Hematopoietic multipotent progenitor cell (in vitro differentiated cells): ENCODE data around the gene MRPL37. TPM values are rescaled to one million over a fixed set of nuclear protein-coding genes. Genes with fewer than 3 reads are reported as not detected.
"Not testable (repeated sequence)": the region's sequence is repeated elsewhere in the genome, so short reads cannot be mapped to it uniquely, and the experiment has no call there.

Source experiments
- DNase-seq, 3 donors: peaks; one replicate each; pipeline ENCODE4 v3.0.0-alpha.2; 2011 to 2015; ENCODE audit warnings: low read depth in 2 of 3, low spot score in 2 of 3
- total RNA-seq: library from RNA; depleted of rRNA; stranded (reverse); fragments of >200 nt; gene quantifications from one replicate; pipeline ENCODE4 v1.2.3, GENCODE V29; 2012

MRPL37 gene
- total RNA-seq = 85.4 TPM

DNA sequence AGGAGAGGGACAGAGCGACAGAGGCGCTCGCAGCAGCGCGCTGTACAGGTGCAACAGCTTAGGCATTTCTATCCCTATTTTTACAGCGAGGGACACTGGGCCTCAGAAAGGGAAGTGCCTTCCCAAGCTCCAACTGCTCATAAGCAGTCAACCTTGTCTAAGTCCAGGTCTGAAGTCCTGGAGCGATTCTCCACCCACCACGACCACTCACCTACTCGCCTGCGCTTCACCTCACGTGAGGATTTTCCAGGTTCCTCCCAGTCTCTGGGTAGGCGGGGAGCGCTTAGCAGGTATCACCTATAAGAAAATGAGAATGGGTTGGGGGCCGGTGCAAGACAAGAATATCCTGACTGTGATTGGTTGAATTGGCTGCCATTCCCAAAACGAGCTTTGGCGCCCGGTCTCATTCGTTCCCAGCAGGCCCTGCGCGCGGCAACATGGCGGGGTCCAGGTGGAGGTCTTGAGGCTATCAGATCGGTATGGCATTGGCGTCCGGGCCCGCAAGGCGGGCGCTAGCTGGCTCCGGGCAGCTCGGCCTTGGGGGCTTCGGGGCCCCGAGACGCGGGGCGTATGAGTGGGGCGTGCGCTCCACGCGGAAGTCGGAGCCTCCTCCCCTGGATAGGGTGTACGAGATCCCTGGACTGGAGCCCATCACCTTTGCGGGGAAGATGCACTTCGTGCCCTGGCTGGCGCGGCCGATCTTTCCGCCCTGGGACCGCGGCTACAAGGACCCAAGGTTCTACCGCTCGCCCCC is at the start of gene MRPL37, which contains the start of gene CYB5RL:
TSS of gene MRPL37 (plus strand) at position 403 of the 754 bp plus-strand sequence. CDS start at position 480, 77 bp downstream.
TSS of gene CYB5RL (minus strand) at position 266 of the 754 bp plus-strand sequence. CDS start 4,414 bp downstream, outside the sequence.
- peak; percentile 73 to 97 (median 94) for DNase-seq

DNA sequence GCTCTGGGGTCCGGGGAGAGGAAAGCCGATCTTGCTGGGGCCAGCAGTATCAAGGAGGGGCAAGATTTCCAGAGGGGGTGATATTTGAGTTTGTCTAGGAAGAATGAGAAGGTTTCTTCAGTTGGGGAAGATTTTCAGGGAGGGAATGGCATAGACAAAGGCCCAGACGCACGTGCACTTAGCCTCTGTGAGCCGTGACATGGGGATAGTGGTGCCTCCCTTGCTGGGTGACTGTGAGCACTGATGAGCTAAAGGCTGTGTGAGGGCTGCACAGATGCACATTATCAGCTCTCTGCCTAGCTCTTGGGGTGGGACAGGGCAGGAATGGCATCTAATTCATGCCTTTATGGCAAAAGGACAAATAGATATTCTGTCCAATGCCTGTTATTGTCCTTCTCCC is 49.0 kb upstream of the MRPL37 start:
- no peak for DNase-seq

DNA sequence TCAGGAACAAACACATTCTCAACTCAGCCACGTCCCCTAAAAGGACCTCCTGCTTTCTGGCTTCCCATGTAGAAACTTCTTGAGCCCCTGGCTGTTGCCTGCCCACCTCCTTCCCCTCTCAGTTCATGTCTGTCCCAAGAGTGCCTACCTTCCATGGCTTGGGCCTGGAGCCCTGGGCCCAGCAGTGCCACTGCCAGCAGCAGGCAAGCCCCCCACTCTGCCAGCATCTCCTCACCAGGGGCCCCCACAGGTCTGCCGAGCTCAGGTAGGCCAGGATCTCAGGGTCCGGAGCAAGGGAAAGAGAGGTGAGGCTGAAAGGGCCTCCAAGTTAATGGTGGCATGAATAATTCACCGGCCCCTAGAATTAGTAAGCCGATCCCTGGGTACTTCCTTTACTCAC is 47.3 kb upstream of the MRPL37 start, which contains the start of gene CDCP2:
TSS of gene CDCP2 (minus strand) at position 305 of the 400 bp plus-strand sequence. CDS start at position 227, 78 bp downstream.
- DNase-seq = no peak

DNA sequence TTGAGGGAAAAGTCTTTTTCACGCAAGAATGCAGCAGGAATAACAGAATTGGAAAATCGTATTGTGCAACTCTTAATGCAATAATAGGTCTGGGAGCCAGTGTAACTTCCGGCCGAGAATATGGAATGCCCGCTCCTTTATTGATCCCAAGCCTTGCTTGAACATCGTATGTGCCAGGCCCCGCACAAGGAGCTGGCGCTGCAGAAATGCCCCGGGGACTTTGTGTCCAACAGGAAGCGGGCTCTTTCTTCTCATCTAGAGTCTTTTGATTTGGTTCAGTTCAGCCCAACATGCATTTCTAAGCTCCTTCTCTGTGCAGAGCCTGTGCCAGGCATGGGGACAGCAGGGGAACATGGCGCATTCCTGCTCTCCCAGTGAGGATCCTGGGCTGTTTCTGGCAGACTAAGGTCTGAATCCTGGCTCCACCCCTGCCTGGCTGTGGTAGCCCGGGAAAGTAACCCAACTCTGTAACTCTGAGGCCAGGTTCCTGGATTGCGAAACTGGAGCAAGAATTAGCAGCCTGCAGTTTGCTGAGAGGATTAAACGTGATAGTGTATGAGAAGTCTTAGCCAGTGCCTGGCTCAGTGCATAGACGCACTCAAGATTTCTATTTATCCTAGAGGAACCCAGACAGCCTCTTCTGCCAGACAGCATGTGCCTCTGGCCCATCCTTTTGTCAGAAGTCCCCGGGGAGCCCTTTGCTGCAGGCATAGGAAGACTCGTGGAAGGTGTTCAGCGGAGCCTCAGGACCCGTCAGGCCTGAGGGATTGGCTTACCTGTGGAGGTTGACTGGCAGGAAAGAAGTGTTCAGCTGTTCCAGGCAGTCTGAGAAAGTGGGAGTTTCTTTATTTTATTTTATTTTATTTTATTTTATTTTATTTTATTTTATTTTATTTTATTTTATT is 46.2 kb upstream of the MRPL37 start:
- DNase-seq = no peak

DNA sequence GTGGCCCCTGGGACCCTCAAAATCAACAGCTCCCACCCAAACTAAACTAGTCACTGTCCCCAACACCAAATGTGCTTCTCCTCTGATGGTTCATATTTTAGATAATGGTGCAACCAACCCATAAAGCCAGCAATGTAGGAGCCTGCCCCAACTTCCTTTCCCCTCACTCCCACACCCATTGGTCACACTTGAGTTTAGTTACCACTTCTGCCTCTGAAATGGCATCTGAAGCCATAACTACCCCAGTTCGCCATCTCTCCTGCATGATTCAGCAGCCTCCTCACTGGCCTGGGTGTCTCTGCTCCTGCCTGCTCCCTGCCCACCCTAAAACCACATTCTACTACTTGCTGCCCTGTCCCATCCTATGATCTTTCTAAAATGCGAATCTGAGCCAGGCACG is 43.8 kb upstream of the MRPL37 start:
- no peak for DNase-seq

DNA sequence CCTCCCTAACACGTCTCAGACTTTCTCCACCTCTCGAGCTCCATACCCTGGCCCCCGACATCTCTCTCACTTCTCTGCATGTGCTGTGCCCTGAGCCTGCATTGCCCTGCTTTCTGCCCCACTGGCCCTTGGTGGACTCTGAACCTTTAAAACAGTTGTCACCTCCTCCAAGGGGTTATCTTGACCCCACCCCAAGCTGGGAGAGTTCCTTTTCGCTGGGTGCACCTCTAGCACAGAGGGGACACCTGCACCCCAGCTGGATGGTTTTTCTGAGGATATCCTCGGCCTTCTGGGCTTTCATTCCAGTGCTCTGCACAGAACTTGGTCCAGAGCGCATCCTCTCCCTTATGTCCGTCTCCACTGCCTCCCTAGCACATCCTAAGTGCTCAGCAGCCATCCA is 43.0 kb upstream of the MRPL37 start:
- DNase-seq = no peak

DNA sequence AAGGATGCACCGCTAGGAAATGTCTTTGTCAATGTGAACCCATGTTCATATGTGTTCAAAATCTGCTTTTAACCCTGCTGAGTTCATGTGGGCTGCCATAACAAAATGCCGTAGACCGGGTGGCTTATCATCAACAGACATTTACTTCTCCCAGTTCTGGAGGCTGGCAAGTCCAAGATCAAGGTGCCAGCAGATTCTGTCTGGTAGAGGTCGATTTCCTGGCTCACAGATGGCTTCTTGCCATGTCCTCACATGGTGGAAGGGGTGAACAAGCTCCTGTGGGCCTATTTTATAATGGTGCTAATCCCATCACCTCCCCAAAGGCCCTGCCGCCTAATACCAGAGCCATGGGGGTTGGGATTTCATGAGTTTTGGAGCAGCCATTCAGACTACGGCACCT is 42.6 kb upstream of the MRPL37 start:
- DNase-seq = no peak

DNA sequence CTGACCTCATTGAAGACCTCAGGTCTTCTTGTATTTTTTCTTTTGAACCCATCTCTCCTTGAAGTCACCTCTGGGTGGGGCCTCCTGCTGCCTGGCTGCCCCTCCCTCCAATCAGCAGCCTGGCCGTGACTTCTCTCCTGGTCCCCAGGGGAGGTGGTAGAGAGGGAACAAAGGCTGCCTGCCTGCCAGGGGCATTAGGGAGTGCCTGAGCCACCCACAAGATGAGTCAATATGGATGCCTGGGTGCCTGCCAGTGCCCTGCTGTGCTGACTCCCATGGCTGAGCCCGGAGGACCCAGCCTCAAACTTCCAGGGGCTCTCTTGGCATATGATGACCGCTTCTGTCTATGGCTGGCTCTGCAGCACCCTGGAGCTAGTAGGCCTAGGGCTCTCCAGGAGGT is 41.9 kb upstream of the MRPL37 start:
- DNase-seq = no peak

DNA sequence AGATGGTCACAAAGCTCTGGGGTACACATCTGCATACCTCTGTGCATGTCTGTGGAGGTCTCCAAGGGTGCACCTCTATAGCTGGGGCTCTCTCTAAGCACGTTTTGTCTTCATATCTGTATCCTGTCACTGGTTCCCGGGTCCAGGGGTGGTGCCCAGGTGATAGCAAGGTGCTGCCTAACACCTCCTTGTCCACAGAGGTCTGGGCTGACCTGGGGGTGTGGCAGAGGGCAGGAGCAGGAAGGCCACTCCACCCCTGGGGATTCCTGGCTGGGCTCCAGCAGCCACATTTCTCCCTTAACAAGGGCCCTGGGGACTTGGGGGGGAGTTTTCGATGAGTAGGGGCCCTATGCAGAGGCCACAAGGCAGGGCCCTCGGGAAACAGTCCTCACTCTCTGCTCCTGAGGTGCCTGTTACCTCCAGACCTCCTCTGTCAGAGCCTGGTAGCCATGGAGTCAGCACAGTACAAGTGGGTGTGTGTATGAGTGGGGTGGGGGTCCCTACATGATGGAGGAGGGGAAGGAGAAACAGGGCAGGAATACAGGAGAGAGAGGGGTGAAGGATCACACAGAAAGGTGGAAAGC is 40.1 kb upstream of the MRPL37 start:
- no peak for DNase-seq

DNA sequence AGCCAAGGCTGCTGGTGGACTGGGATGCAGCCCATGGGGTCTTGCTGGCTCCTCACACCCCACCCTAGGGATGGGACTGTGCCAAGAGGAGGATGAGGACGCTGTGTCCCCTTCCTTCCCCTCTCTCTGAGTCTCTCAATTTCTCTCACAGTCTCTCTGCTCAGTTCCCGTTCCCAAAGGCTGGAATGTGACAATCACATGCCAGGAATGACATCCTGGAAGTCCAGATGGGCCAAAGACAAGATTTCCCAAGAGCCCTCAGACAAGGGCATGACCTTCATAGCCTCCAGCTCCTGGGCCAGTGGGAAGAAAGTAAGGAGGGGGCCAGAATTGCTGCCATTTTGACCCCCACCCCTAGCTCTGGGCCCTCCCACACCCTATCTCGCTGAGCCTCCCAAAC is 39.6 kb upstream of the MRPL37 start:
- no peak for DNase-seq

DNA sequence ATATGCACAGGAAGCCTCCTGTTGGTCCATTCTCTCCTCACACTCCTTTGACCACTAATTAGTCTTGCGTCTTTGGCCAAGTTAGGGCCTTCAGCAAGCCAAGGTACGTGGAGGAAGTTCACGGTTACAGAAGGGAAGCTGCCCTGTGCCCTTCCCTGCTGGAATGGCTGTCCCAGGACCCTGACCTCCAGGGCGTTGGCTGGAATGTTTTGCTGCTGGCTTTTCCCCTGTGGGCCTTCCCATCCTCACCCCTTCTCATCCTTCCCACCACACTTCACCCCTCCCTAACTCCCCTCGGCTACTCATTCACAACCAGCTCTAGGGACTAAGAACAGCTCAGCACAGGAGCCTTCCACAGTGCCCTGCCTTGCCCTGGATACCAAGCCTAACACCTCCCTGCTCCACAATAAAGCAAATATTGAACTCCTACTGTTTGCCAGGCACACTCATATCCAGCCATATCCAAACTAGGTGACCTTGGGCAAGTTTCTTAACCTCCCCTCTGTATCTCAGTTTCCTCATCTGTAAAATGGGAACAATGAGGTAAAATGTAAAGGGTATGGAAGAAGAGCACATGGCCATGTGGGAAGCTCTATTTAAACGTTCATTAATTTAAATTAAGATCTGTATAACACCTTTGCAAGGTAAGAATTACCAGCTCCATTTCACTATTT is 38.3 kb upstream of the MRPL37 start:
- no peak for DNase-seq

DNA sequence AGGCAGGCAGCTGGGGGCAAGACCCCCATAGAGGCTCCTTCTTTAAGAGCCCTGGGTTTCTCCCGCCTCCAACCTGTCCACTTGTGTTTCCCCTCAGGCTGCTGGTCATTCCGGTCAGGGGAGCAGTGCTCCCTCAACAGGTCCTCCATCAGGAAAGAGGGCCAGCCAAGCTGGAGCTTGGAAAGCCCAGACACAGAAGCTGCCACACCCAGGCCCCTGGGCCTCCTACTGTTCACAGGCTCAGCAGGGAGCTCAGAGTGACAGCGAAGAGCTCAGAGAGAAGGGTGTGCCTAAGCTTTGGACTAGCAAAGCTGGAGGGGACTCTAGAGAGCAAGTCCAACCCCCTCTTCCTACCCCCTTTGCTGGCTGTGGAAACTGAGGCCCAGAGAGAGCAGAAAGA is 36.9 kb upstream of the MRPL37 start:
- DNase-seq = no peak

DNA sequence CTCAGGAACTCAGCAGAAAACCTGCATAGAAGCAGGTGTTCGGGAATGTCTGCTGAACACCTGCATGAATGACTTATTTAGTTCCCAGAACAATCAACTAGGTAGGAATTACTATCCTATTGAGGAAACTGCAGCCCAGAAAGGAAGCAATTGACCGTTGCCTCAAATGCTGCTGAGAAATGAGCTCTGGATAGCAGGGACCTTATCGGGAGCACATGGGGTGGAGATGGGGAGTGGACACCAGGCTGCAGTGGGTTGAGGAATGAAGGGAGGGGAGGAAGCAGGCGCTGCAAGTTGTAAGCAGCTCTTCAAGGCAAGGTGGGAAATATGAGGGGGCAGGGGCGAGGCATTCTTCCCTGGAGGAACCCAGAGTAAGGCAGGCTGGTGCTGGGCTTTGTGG is 36.4 kb upstream of the MRPL37 start:
- DNase-seq = no peak

DNA sequence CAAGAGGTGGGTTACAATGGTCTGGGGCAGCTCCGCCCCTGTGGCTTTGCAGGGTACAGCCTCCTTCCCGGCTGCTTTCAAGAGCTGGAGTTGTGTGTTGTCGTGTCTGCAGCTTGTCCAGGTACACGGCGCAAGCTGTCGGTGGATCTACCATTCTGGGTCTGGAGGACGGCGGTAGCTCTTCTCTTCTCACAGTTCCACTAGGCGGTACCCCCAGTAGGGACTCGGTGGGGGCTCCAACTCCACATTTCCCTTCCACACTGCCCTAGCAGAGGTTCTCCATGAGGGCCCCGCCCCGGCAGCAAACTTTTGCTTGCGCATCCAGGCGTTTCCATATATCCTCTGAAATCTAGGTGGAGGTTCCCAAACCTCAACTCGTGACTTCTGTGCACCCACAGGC is 34.8 kb upstream of the MRPL37 start:
- DNase-seq = no peak

DNA sequence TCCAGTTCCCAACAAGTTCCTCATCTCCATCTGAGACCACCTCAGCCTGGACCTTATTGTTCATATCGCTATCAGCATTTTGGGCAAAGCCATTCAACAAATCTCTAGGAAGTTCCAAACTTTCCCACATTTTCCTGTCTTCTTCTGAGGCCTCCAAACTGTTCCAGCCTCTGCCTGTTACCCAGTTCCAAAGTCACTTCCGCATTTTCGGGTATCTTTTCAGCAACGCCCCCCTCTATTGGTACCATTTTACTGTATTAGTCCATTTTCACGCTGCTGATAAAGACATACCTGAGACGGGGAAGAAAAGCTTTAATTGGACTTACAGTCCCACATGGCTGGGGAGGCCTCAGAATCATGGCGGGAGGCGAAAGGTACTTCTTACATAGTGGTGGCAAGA is 33.6 kb upstream of the MRPL37 start:
- not testable (repeated sequence) for DNase-seq

DNA sequence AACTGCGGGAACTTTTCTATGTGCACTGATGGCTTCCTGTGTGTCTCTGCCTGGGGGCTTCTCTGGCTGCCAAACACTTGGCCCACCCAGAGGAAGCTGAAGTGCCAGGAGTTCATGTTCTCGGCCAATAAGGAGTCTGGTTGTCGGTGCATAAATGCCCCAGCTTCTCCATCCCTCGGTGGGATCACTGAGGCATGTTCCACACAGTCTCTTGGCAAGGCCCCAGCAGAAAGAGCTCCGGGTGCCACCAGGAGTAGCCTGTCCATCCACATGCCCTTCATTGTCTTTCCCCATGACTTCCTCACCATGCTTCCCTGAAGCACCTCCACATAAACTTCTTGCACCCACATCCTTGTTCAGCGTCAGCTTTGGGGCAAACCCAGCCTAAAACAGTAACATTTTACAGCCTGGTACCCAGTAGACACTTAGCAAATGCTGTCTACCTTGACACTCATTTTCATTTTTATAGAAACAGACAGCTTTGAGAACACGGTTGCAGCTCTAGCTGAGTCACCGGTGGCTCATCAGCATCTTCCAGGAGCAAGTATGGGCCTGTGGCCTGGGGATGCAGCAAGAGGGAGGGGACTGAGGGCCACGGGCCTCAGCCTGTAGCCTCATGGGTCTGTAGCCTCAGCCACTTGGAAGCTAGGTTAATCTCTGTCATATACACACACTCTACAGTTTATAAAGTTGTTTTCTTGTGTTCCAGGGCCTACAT is 32.4 kb upstream of the MRPL37 start:
- DNase-seq = no peak

DNA sequence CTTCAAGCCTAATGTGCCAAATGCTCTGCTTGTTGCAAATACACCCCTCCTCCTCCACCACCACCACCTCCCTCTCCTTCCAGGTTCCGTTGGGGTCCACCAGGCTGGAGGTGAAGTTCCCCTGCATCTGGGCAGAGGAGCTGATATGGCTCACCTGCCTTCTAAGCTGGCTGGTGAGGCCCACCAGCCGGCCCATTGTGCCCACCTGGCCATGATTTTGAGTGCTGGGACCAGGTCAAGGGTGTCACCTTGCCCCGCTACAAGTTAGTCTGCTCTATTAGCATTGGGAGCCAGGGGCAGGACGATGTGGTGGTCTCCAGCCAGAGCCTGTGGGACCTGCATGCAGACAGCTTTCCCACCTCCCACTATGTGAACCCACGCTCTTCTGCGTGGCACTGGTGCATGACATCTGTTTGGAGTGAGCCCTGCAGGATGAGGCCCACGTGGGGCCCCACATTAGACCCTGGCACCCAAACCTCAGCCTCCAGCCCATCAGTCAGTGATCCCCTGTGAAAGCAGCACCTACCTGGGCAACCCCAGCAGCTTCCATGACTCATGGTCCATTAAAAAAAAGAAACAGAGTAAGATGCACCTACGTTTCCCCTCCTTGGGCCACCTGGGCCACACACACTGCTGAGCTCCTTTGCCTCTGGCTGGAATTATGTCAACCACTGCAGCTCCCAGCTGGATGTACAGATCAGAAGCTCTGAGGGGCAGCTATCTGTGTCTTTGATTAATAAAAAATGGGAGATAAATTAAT is 31.6 kb upstream of the MRPL37 start:
- no peak for DNase-seq

DNA sequence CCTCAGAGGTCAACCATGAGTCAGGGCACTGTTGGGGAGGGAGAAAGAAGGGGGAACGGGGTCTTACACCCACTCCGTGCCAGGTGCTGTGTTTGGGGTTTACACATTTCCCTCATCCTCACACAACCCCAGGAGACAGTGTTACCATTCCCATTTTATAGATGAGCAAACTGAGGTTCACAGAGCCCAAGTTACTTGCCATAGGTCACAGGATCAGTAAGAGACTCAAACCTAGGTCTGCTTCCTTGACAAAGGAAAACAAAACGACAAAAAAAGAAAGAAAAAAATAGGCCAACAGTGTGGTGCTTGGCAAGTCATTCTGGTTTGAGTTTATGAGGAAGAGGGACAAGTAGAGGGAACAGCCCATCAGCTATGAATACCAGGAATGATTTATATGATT is 30.9 kb upstream of the MRPL37 start:
- no peak for DNase-seq

DNA sequence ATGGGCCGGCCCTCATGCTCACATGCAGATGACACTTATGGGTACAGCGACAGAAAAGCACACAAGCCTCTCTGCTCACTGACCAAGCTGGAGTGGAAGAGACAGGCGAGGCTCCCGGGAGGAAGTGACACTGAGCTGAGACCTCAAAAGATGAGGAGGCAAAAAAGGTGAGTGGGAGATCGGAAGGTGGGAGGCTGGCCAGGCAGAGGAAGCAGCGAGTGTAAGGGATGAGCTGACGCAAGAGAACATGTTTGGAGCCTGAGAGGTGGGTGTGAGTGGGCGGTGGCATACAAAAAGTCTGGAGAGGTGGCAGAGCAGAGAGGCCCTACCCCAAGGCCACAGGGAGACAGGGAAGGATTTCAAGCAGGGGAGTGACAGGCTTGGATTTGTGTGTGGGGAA is 29.0 kb upstream of the MRPL37 start:
- no peak for DNase-seq
